KMS-11 (cell line): ENCODE results near the gene GOLM1.
A peak's percentile ranks its signal among the peaks of the same experiment; 100 is the strongest.

ENCODE experiments used
- H2AFZ ChIP-seq: fragments of 200-600 bp; sonication (generic); 2 replicates; pipeline ENCODE4 v1.6.1; 2016; ENCODE audit warnings: antibody characterized with exemption, mixed run types, low read depth
- H3K27ac ChIP-seq: fragments of 200-600 bp; sonication (generic); 2 replicates; pipeline ENCODE4 v1.6.1; 2016; ENCODE audit warnings: mild to moderate bottlenecking, mixed run types
- H3K27me3 ChIP-seq: fragments of 200-600 bp; sonication (generic); 2 replicates; pipeline ENCODE4 v1.6.1; 2017; ENCODE audit warnings: mild to moderate bottlenecking, low read depth, mixed run types, moderate library complexity; ENCODE audit not compliant: insufficient read depth
- H3K36me3 ChIP-seq: fragments of 200-600 bp; sonication (generic); 2 replicates; pipeline ENCODE4 v1.6.1; 2017; ENCODE audit warnings: mild to moderate bottlenecking, mixed run types; ENCODE audit not compliant: insufficient read depth
- H3K4me1 ChIP-seq: fragments of 200-600 bp; sonication (generic); 2 replicates; pipeline ENCODE4 v1.6.1; 2016; ENCODE audit warnings: mild to moderate bottlenecking, low read depth, mixed run types; ENCODE audit not compliant: poor library complexity, severe bottlenecking
- H3K4me2 ChIP-seq: fragments of 200-600 bp; sonication (generic); 2 replicates; pipeline ENCODE4 v1.7.0; 2016; ENCODE audit warnings: mild to moderate bottlenecking, mixed run types
- H3K4me3 ChIP-seq: fragments of 200-600 bp; sonication (generic); IDR thresholded peaks from 2 replicates; pipeline ENCODE4 v1.6.1; 2017; ENCODE audit warnings: low read depth, low read length, mixed read lengths; ENCODE audit not compliant: insufficient read depth
- H3K79me2 ChIP-seq: fragments of 200-600 bp; sonication (generic); 2 replicates; pipeline ENCODE4 v1.6.1; 2016; ENCODE audit warnings: low read depth, mixed run types; ENCODE audit not compliant: insufficient read depth
- H3K9ac ChIP-seq: fragments of 200-600 bp; sonication (generic); 2 replicates; pipeline ENCODE4 v1.6.1; 2016; ENCODE audit warnings: mild to moderate bottlenecking, mixed run types
- H4K20me1 ChIP-seq: fragments of 200-600 bp; sonication (generic); 2 replicates; pipeline ENCODE4 v1.6.1; 2016; ENCODE audit warnings: mild to moderate bottlenecking, mixed run types; ENCODE audit not compliant: insufficient read depth
- CTCF ChIP-seq: fragments of 200-600 bp; sonication (generic); conservative IDR thresholded peaks from 2 replicates; pipeline ENCODE4 v1.6.1; 2017; ENCODE audit warnings: low read depth, mild to moderate bottlenecking, antibody characterized with exemption, low read length, moderate library complexity, mixed read lengths

GOLM1 gene

GRCh38 chr9:86022687-86023266 lies 76.6 kb downstream of the GOLM1 start:
- Histone ChIP-seq H3K9ac (no peak overlapping the region), H2AFZ (no peak overlapping the region), H3K4me2 (peak overlapping the region; percentile 29; the same call in 1 of the 2 replicates), H3K27ac (peak overlapping the region; percentile 11; the same call in 1 of the 2 replicates), H4K20me1 (no peaks in the 10 kb centered on the region), H3K27me3 (no peaks in the 10 kb centered on the region), H3K4me1 (peaks cover 25% of the 10 kb centered on the region), H3K4me3 (no peak overlapping the region), H3K79me2 (no peaks in the 10 kb centered on the region), H3K36me3 (peaks cover 6% of the 10 kb centered on the region; the same call in 1 of the 2 replicates)
- TF ChIP-seq CTCF = no peak

- TF ChIP-seq CTCF = no peak
- Histone ChIP-seq H3K4me3 (no peak overlapping the region), H3K27ac (no peak overlapping the region), H3K79me2 (no peaks in the 10 kb centered on the region), H3K4me2 (no peak overlapping the region), H3K27me3 (no peaks in the 10 kb centered on the region), H2AFZ (no peak overlapping the region), H3K36me3 (peaks cover 6% of the 10 kb centered on the region; the same call in 1 of the 2 replicates), H3K4me1 (peaks cover 25% of the 10 kb centered on the region), H4K20me1 (no peaks in the 10 kb centered on the region), H3K9ac (no peak overlapping the region)
Observed at GRCh38 chr9:86021166-86021565, 78.2 kb downstream of the GOLM1 start.

GRCh38 chr9:86020731-86021130 lies 78.6 kb downstream of the GOLM1 start:
- no peak for TF ChIP-seq CTCF

GRCh38 chr9:86009133-86009532 lies 90.2 kb downstream of the GOLM1 start:
- H3K79me2 ChIP-seq = no peaks in the 10 kb centered on the region
- H3K27me3 ChIP-seq = no peaks in the 10 kb centered on the region
- no peak overlapping the region for H2AFZ ChIP-seq
- TF ChIP-seq CTCF = no peak
- no peak overlapping the region for H3K9ac ChIP-seq
- H3K4me2 ChIP-seq = no peak overlapping the region
- no peaks in the 10 kb centered on the region for H4K20me1 ChIP-seq
- H3K4me1 ChIP-seq = no peaks in the 10 kb centered on the region
- H3K4me3 ChIP-seq = no peak overlapping the region
- no peak overlapping the region for H3K27ac ChIP-seq
- peaks cover 6% of the 10 kb centered on the region; the same call in 1 of the 2 replicates for H3K36me3 ChIP-seq

More at GRCh38 chr9:86020731-86021130, 78.6 kb downstream of the GOLM1 start:
- H2AFZ ChIP-seq = no peak overlapping the region
- H3K36me3 ChIP-seq = peaks cover 6% of the 10 kb centered on the region; the same call in 1 of the 2 replicates
- no peak overlapping the region for H3K4me2 ChIP-seq
- H4K20me1 ChIP-seq = no peaks in the 10 kb centered on the region
- no peak overlapping the region for H3K4me3 ChIP-seq
- H3K27ac ChIP-seq = no peak overlapping the region
- H3K9ac ChIP-seq = no peak overlapping the region
- no peaks in the 10 kb centered on the region for H3K27me3 ChIP-seq
- H3K79me2 ChIP-seq = no peaks in the 10 kb centered on the region
- peaks cover 25% of the 10 kb centered on the region for H3K4me1 ChIP-seq
